ENCODE measurements around the gene GNG2.

The GNG2 gene

DNA sequence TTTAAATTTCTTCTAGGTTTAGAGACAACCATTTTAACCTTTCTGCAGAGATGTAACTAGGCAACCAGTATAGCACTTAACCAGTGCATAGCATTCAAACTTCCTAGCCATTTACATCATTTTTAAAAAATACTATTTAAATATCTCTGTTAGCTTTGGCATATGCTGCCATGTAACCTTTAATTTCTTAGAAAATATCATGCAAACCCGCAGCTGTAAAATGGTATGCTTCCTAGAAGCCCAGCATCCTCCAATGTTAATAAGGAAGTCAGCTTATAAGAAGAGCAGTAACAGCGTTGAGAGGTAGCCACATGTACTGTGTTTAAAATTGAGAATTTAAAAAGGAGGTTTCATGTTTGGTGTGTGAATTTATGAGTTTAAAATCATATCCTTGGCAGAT lies 22.8 kb downstream of the GNG2 start:
- Histone ChIP-seq H2AFZ (ENCODE audit: low read depth, low read length) (no peak overlapping the region), H3K36me3 (ENCODE audit: insufficient read depth, low read length) (peaks cover 42% of the 10 kb centered on the region), H3K27me3 (ENCODE audit: insufficient read depth, low read length, poor library complexity) (no peaks in the 10 kb centered on the region), H3K79me2 (ENCODE audit: insufficient read depth, low read length) (peaks cover 95% of the 10 kb centered on the region), H3K27ac (ENCODE audit: low read length) (no peak overlapping the region), H3K4me1 (ENCODE audit: insufficient read depth, low read length) (peaks cover 10% of the 10 kb centered on the region), H3K9ac (ENCODE audit: low read depth, low read length) (no peak overlapping the region), H3K9me3 (ENCODE audit: insufficient read depth, low read length, severe bottlenecking) (no peaks in the 10 kb centered on the region), H3K4me2 (ENCODE audit: insufficient read depth, low read length) (no peak overlapping the region), H3K4me3 (ENCODE audit: low read depth in 1 of 2, low read length in 2 of 2) (no peak overlapping the region), H4K20me1 (ENCODE audit: insufficient read depth, low read length) (peaks cover 19% of the 10 kb centered on the region; the same call in 1 of the 2 replicates)
- TF ChIP-seq EZH2 (IDR thresholded peaks at IDR 0.05; ENCODE audit: borderline replicate concordance, low read depth, low read length, severe bottlenecking) (no peak), CTCF (IDR thresholded peaks at IDR 0.05; ENCODE audit: borderline replicate concordance, extremely low read depth, low read length, poor library complexity, severe bottlenecking) (no peak)
- DNase-seq (no peak), ATAC-seq (ENCODE audit: insufficient read depth, low read depth) (peak; percentile 61; the same call in 2 of the 3 replicates)

- Histone ChIP-seq H2AFZ (ENCODE audit: low read depth, low read length) (no peak overlapping the region), H3K9me3 (ENCODE audit: insufficient read depth, low read length, severe bottlenecking) (no peaks in the 10 kb centered on the region), H3K4me3 (ENCODE audit: low read depth in 1 of 2, low read length in 2 of 2) (no peak overlapping the region), H3K27ac (ENCODE audit: low read length) (peak overlapping the region; percentile 54), H3K4me1 (ENCODE audit: insufficient read depth, low read length) (peaks cover 10% of the 10 kb centered on the region), H3K79me2 (ENCODE audit: insufficient read depth, low read length) (peaks cover 94% of the 10 kb centered on the region), H3K4me2 (ENCODE audit: insufficient read depth, low read length) (no peak overlapping the region), H3K9ac (ENCODE audit: low read depth, low read length) (no peak overlapping the region), H3K27me3 (ENCODE audit: insufficient read depth, low read length, poor library complexity) (no peaks in the 10 kb centered on the region), H4K20me1 (ENCODE audit: insufficient read depth, low read length) (peaks cover 19% of the 10 kb centered on the region; the same call in 1 of the 2 replicates), H3K36me3 (ENCODE audit: insufficient read depth, low read length) (peaks cover 49% of the 10 kb centered on the region)
- DNase-seq (peak; percentile 22), ATAC-seq (ENCODE audit: insufficient read depth, low read depth) (peak; percentile 85)
- TF ChIP-seq CTCF (IDR thresholded peaks at IDR 0.05; ENCODE audit: borderline replicate concordance, extremely low read depth, low read length, poor library complexity, severe bottlenecking): no peak
- no peak for TF ChIP-seq EZH2 (IDR thresholded peaks at IDR 0.05; ENCODE audit: borderline replicate concordance, low read depth, low read length, severe bottlenecking)
These were observed 23.9 kb downstream of the GNG2 start for GRCh38 chr14:51884086-51884927.

DNA sequence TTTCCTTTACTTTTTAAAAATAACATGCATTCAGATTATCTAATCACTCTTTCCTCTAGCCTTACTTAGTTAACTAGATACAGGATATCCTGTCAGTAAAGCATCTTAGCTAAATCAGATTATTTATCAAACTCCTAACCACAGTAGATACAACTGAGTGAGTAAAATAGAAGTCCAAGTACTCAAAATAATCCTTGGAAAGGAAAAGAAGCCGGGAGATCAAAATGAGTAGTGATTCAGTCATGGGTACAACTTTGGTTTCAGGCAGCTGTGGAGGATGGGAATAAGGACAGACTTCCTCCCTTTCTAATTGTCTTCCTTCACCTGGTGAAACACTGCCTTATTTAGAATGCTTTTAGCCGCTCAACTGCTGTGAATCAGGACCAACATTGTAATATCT lies 29.4 kb downstream of the GNG2 start:
- TF ChIP-seq CTCF (IDR thresholded peaks at IDR 0.05; ENCODE audit: borderline replicate concordance, extremely low read depth, low read length, poor library complexity, severe bottlenecking) (no peak), EZH2 (IDR thresholded peaks at IDR 0.05; ENCODE audit: borderline replicate concordance, low read depth, low read length, severe bottlenecking) (no peak)
- H3K4me3 ChIP-seq (ENCODE audit: low read depth in 1 of 2, low read length in 2 of 2): no peak overlapping the region
- ATAC-seq (ENCODE audit: insufficient read depth, low read depth) (peak; percentile 40; the same call in 2 of the 3 replicates), DNase-seq (no peak)
- peaks cover 11% of the 10 kb centered on the region; the same call in 1 of the 2 replicates for H4K20me1 ChIP-seq (ENCODE audit: insufficient read depth, low read length)
- peaks cover 97% of the 10 kb centered on the region for H3K79me2 ChIP-seq (ENCODE audit: insufficient read depth, low read length)
- H3K9me3 ChIP-seq (ENCODE audit: insufficient read depth, low read length, severe bottlenecking): no peaks in the 10 kb centered on the region
- peaks cover 32% of the 10 kb centered on the region for H3K36me3 ChIP-seq (ENCODE audit: insufficient read depth, low read length)
- H3K27ac ChIP-seq (ENCODE audit: low read length): no peak overlapping the region
- H3K27me3 ChIP-seq (ENCODE audit: insufficient read depth, low read length, poor library complexity): no peaks in the 10 kb centered on the region
- no peak overlapping the region for H2AFZ ChIP-seq (ENCODE audit: low read depth, low read length)
- H3K9ac ChIP-seq (ENCODE audit: low read depth, low read length): no peak overlapping the region
- no peak overlapping the region for H3K4me2 ChIP-seq (ENCODE audit: insufficient read depth, low read length)
- no peaks in the 10 kb centered on the region; the same call in 1 of the 2 replicates for H3K4me1 ChIP-seq (ENCODE audit: insufficient read depth, low read length)
